ENCODE results near the gene PTPRG. TPM values are rescaled to one million over a fixed set of nuclear protein-coding genes. Genes with fewer than 3 reads are reported as not detected.
A peak's percentile ranks its signal among the peaks of the same experiment; 100 is the strongest.

PTPRG gene
- total and polyA plus RNA-seq, 10 of the 15 experiments (the other 5 are each of a cell fraction or from before 2014, with no cell fraction given), result 0.29 to 20.7 (median 1.4) TPM

- Histone ChIP-seq H2AFZ (ENCODE audit: control insufficient read depth, low read depth, low read length) (no peak overlapping the region), H3K9ac (ENCODE audit: control insufficient read depth, insufficient read depth, low read length) (no peak overlapping the region), H3K9me3 (replicated peaks; ENCODE audit: control insufficient read depth, insufficient read depth, low read length) (no peaks in the 10 kb centered on the region), H3K27ac (ENCODE audit: control insufficient read depth, insufficient read depth) (no peak overlapping the region), H3K79me2 (ENCODE audit: control insufficient read depth, insufficient read depth, low read length) (no peaks in the 10 kb centered on the region), H3K36me3 (ENCODE audit: control insufficient read depth in 2 of 2, insufficient read depth in 2 of 2, low read length in 1 of 2) (no peaks in the 10 kb centered on the region), H3K27me3 (replicated peaks in 1 of 2; ENCODE audit: control insufficient read depth in 2 of 2, insufficient read depth in 2 of 2, low read length in 1 of 2) (no peaks in the 10 kb centered on the region), H3K4me3 (no peak overlapping the region), H3K4me1 (ENCODE audit: control insufficient read depth, insufficient read depth, low read length) (peaks cover 10% of the 10 kb centered on the region; the same call in 1 of the 2 replicates), H4K20me1 (ENCODE audit: control insufficient read depth, insufficient read depth) (no peaks in the 10 kb centered on the region), H3K4me2 (ENCODE audit: control insufficient read depth, insufficient read depth) (no peak overlapping the region)
- ChIA-PET SMC1A (ENCODE audit: uncharacterized antibody, unreplicated experiment) (no interaction called here), POLR2A (no interaction called here), RAD21 (ENCODE audit: unreplicated experiment) (no interaction called here), CTCF (no interaction called here)
- in situ Hi-C loops (cut with MboI) (no loop called here), intact Hi-C loops (cut with micrococcal nuclease; ENCODE audit: unreplicated experiment) (loop anchor here (5.0 to 10.0 kb wide), 4 partner anchors 76 to 276 kb away; partner anchors contain the start of gene PTPRG)
- FAIRE-seq (no peak), ATAC-seq (no peak), DNase-seq (ENCODE audit: low read depth, low spot score) (no peak)
- TF ChIP-seq NFYA (IDR thresholded peaks at IDR 0.05; ENCODE audit: borderline replicate concordance, low read depth, low read length) (no peak), NFXL1 (IDR thresholded peaks at IDR 0.05; ENCODE audit: borderline replicate concordance) (0 out of 2 replicates have a peak, but pooled peaks have one; percentile 54)
- 43% methylated on average over 1 of the region's 1 CpG for WGBS (ENCODE audit: insufficient coverage, insufficient replicate concordance, low lambda C conversion rate, missing lambda C conversion rate)
- BruUV-seq (replicated peaks), result no TSS peak
Observed at GRCh38 chr3:61638741-61639140, 77.4 kb downstream of the PTPRG start.

DNA sequence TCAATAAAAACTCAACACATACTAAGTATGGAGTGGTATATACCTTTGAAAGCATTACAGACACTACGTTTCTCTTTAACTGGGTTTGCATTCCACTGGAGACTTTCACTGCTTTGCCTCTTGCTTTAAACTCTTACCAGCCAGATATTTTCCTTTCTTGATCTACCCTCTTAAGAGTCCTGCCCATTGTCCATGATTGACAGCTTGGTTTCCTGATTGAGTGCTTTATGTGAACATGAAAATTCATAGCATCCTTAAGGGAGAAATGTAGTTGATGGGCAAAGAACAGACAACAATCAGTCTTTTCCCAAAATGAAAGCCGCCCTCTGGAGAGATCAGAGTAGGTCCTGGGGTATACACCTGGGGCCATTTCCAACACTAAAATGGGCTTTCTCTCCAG is 78.6 kb downstream of the PTPRG start:
- ChIA-PET POLR2A (no interaction called here), CTCF (interaction anchor here (1.5 kb wide), 1 partner anchor 550 kb away, joined by 3 read pairs; no protein-coding TSS in a partner anchor), RAD21 (ENCODE audit: unreplicated experiment) (interaction anchor here (1.0 kb wide), 1 partner anchor 28 kb away, joined by 4 read pairs; no protein-coding TSS in a partner anchor), SMC1A (ENCODE audit: uncharacterized antibody, unreplicated experiment) (interaction anchor here (1.0 to 1.4 kb wide), 3 partner anchors 10 to 210 kb away, joined by 3 read pairs; no protein-coding TSS in a partner anchor)
- BruUV-seq (replicated peaks), result no TSS peak
- Histone ChIP-seq H2AFZ (ENCODE audit: control insufficient read depth, low read depth, low read length) (no peak overlapping the region), H3K36me3 (ENCODE audit: control insufficient read depth in 2 of 2, insufficient read depth in 2 of 2, low read length in 1 of 2) (no peaks in the 10 kb centered on the region), H3K9ac (ENCODE audit: control insufficient read depth, insufficient read depth, low read length) (no peak overlapping the region), H3K27me3 (replicated peaks in 1 of 2; ENCODE audit: control insufficient read depth in 2 of 2, insufficient read depth in 2 of 2, low read length in 1 of 2) (no peaks in the 10 kb centered on the region), H3K79me2 (ENCODE audit: control insufficient read depth, insufficient read depth, low read length) (no peaks in the 10 kb centered on the region), H3K9me3 (replicated peaks; ENCODE audit: control insufficient read depth, insufficient read depth, low read length) (no peaks in the 10 kb centered on the region), H4K20me1 (ENCODE audit: control insufficient read depth, insufficient read depth) (no peaks in the 10 kb centered on the region), H3K4me2 (ENCODE audit: control insufficient read depth, insufficient read depth) (no peak overlapping the region), H3K27ac (ENCODE audit: control insufficient read depth, insufficient read depth) (no peak overlapping the region), H3K4me1 (ENCODE audit: control insufficient read depth, insufficient read depth, low read length) (peaks cover 10% of the 10 kb centered on the region; the same call in 1 of the 2 replicates), H3K4me3 (no peak overlapping the region)
- FAIRE-seq, result no peak
- ATAC-seq, result no peak
- no peak for DNase-seq (ENCODE audit: low read depth, low spot score)
- 23% methylated on average over 2 of the region's 2 CpGs for WGBS (ENCODE audit: insufficient coverage, insufficient replicate concordance, low lambda C conversion rate, missing lambda C conversion rate)
- no peak for TF ChIP-seq FOXM1 (IDR thresholded peaks at IDR 0.05; ENCODE audit: low read depth, low read length)
- TF ChIP-seq, protein P1, sequence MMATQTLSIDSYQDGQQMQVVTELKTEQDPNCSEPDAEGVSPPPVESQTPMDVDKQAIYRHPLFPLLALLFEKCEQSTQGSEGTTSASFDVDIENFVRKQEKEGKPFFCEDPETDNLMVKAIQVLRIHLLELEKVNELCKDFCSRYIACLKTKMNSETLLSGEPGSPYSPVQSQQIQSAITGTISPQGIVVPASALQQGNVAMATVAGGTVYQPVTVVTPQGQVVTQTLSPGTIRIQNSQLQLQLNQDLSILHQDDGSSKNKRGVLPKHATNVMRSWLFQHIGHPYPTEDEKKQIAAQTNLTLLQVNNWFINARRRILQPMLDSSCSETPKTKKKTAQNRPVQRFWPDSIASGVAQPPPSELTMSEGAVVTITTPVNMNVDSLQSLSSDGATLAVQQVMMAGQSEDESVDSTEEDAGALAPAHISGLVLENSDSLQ (IDR thresholded peaks at IDR 0.05), result peak; percentile 64
- in situ Hi-C loops (cut with MboI) (no loop called here), intact Hi-C loops (cut with micrococcal nuclease; ENCODE audit: unreplicated experiment) (loop anchor here (5.0 to 10.0 kb wide), 4 partner anchors 78 to 275 kb away; partner anchors contain the start of gene PTPRG)
